Right lobe of liver (tissue), 6 donors: ENCODE results near the gene PNKD. TPM values are rescaled to one million over a fixed set of nuclear protein-coding genes. Genes with fewer than 3 reads are reported as not detected.

ENCODE experiments used
- ATAC-seq, 4 donors: fragments of 200-7000 bp; cut with Tn5 transposase; one replicate each; pipeline ENCODE4 v1.9.1; 2020; ENCODE audit warnings: mild to moderate bottlenecking in 4 of 4, moderate library complexity in 4 of 4
- DNase-seq, 3 donors: peaks; one replicate each; pipeline ENCODE4 v3.0.0-alpha.2; 2020
- H3K27ac ChIP-seq, 3 donors: fragments of 200-600 bp; one replicate each; pipeline ENCODE4 v1.8.0; 2022
- H3K27me3 ChIP-seq, 2 donors: fragments of 200-600 bp; one replicate each; pipeline ENCODE4 v1.8.0; 2022
- H3K36me3 ChIP-seq, 4 donors: fragments of 200-600 bp; sonication (generic) in 1 of 4; one replicate each; pipeline versions ENCODE4 v1.5.1 to v1.8.0; 2017 to 2022; ENCODE audit warnings: control low read depth in 1 of 4
- H3K4me1 ChIP-seq, 4 donors: fragments of 200-600 bp; sonication (generic) in 1 of 4; one replicate each; pipeline versions ENCODE4 v1.5.1 to v1.8.0; 2017 to 2022; ENCODE audit warnings: control low read depth in 1 of 4
- H3K4me3 ChIP-seq, 3 donors: fragments of 200-600 bp; one replicate each; pipeline ENCODE4 v1.8.0; 2022
- H3K9me3 ChIP-seq, 4 donors: fragments of 200-600 bp; sonication (generic) in 1 of 4; one replicate each; pipeline versions ENCODE4 v1.5.1 to v1.8.0; 2017 to 2022; ENCODE audit warnings: control low read depth in 1 of 4
- POLR2A ChIP-seq: fragments of 450-650 bp; IDR thresholded peaks from one replicate; pipeline ENCODE4 v1.6.1; 2017; ENCODE audit warnings: antibody characterized with exemption, mild to moderate bottlenecking
- WGBS: methylation state at CpG from one replicate; pipeline ENCODE4 v1.1.6; 2018; ENCODE audit warnings: low coverage, low lambda C conversion rate; ENCODE audit not compliant: insufficient coverage; ENCODE audit errors: missing lambda C conversion rate; 5-methylcytosine and 5-hydroxymethylcytosine counted together
- intact Hi-C, 2 donors: fragments of 100-400 bp; cut with DNase I; formaldehyde crosslinking; loops; one replicate each; pipeline versions ENCODE4 v1.11.2 to v1.14.1; 2022
- total RNA-seq, 6 experiments: library from RNA; depleted of rRNA in 2 of 6; stranded (reverse); fragments of >200 nt in 2 of 6; fragmentation: NEBNext Ultra II Directional in 3 of 6; extraction: Animal tissue kit (Norgen Biotek cat#: 25700) in 3 of 6; gene quantifications; one replicate each; pipeline versions ENCODE4 v1.1.0 to v1.2.4, GENCODE V29; 2016 to 2023
- TF ChIP-seq, protein P1 (sequence below), 4 donors: fragments of 200-600 bp in 3 of 4; fragments of 450-650 bp in 1 of 4; IDR thresholded peaks; one replicate each; pipeline versions ENCODE4 v1.5.1 to v1.8.0; 2016 to 2022; ENCODE audit warnings: antibody characterized with exemption in 4 of 4, mild to moderate bottlenecking in 2 of 4
- donor health status: DM: no; HTN: yes; CAD: no.
- donor health status: DM: no; HTN: no; CAD: no.
- donor health status: DM: no; HTN: no; CAD: no.
- donor health status: DM: no; HTN: yes; CAD: no.
- donor health status: DM: no; HTN: yes; CAD: no.

The PNKD gene
- total RNA-seq, 6 experiments from 2014 or later = 78.5 to 137 (median 115) TPM

- Histone ChIP-seq H3K27me3 (no peaks in the 10 kb centered on the region), H3K27ac (no peak overlapping the region), H3K9me3 (no peaks in the 10 kb centered on the region), H3K4me1 (peaks cover 0 to 13% (median 0%) of the 10 kb centered on the region in 4 donors), H3K4me3 (no peak overlapping the region), H3K36me3 (peaks cover 0 to 44% (median 19%) of the 10 kb centered on the region in 4 donors)
- TF ChIP-seq, protein P1, sequence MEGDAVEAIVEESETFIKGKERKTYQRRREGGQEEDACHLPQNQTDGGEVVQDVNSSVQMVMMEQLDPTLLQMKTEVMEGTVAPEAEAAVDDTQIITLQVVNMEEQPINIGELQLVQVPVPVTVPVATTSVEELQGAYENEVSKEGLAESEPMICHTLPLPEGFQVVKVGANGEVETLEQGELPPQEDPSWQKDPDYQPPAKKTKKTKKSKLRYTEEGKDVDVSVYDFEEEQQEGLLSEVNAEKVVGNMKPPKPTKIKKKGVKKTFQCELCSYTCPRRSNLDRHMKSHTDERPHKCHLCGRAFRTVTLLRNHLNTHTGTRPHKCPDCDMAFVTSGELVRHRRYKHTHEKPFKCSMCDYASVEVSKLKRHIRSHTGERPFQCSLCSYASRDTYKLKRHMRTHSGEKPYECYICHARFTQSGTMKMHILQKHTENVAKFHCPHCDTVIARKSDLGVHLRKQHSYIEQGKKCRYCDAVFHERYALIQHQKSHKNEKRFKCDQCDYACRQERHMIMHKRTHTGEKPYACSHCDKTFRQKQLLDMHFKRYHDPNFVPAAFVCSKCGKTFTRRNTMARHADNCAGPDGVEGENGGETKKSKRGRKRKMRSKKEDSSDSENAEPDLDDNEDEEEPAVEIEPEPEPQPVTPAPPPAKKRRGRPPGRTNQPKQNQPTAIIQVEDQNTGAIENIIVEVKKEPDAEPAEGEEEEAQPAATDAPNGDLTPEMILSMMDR (IDR thresholded peaks at IDR 0.05) = no peak
- TF ChIP-seq POLR2A = no peak
- WGBS = no CpG with 5 or more reads among the region's 8 CpGs
- intact Hi-C loops = no loop called here
- no peak for DNase-seq
- no peak for ATAC-seq
These were observed 71.1 kb downstream of the PNKD start for GRCh38 chr2:218341381-218341780.

DNA sequence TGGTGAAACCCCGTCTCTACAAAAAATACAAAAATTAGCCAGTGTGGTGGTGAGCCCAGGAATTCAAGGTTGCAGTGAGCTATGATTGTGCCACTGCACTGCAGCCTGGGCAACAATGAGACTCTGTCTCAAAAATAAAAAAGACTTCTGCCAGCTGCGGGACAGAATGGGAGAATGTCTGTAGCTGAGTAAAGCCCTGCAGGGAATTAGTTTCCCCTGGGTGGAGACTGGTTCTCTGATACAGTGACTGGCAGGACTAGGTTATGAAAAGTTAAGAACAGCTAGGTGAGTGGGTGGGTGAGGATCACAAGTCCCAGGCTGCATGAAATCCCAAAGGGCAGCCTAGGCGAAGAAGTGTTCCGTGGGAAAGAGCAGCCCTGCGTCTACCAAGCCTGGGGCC, 72.5 kb downstream of the PNKD start:
- TF ChIP-seq, protein P1 (IDR thresholded peaks at IDR 0.05) = no peak
- no peak for TF ChIP-seq POLR2A
- no peak for ATAC-seq

GRCh38 chr2:218343591-218343990, 73.3 kb downstream of the PNKD start:
- Histone ChIP-seq H3K4me1 (peaks cover 0 to 10% (median 0%) of the 10 kb centered on the region in 4 donors), H3K9me3 (no peaks in the 10 kb centered on the region), H3K36me3 (peaks cover 0 to 44% (median 19%) of the 10 kb centered on the region in 4 donors), H3K27ac (no peak overlapping the region), H3K4me3 (no peak overlapping the region), H3K27me3 (no peaks in the 10 kb centered on the region)
- ATAC-seq = no peak
- WGBS = no CpG with 5 or more reads among the region's 3 CpGs
- DNase-seq = no peak
- intact Hi-C loops = no loop called here
- TF ChIP-seq, protein P1 (IDR thresholded peaks at IDR 0.05) = no peak
- no peak for TF ChIP-seq POLR2A

More for the DNA sequence above, 72.5 kb downstream of the PNKD start:
- Histone ChIP-seq H3K36me3 (peaks cover 0 to 44% (median 19%) of the 10 kb centered on the region in 4 donors), H3K9me3 (no peaks in the 10 kb centered on the region), H3K27ac (no peak overlapping the region), H3K4me3 (no peak overlapping the region), H3K4me1 (peaks cover 0 to 14% (median 0%) of the 10 kb centered on the region in 4 donors), H3K27me3 (no peaks in the 10 kb centered on the region)
- 83% methylated on average over 1 of the region's 5 CpGs for WGBS
- DNase-seq = no peak
- intact Hi-C loops = no loop called here

DNA sequence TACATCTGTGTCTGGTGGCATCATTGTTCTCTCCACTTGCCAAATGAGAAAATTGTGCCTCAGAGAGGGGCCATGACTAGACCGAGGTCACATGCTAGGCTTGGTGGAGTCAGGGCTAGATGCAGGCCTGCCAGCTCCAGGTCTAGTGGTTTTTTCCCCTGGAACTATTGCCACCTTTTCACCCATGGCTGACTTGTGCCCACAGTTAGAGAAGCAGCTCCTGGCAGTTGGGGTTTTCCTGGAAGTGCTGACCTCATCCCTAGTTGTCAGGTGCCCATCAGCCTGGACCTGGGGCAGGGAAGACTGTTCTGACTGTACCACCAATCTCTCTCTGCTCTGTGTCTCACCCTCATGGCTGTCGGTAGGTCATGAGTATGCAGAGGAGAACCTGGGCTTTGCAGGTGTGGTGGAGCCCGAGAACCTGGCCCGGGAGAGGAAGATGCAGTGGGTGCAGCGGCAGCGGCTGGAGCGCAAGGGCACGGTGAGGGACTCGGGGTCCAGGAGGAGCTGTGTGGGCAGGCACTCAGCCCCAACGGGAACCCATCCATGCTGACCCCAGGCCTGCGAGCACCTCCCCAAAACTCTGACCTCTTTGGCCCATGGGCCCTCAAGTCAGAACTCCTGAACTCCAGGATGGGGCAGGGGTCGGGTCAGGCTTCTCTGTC, 73.9 kb downstream of the PNKD start:
- intact Hi-C loops = no loop called here
- Histone ChIP-seq H3K27me3 (no peaks in the 10 kb centered on the region), H3K4me1 (peaks cover 0 to 10% (median 0%) of the 10 kb centered on the region in 4 donors), H3K9me3 (no peaks in the 10 kb centered on the region), H3K4me3 (no peak overlapping the region), H3K36me3 (peaks cover 0 to 42% (median 18%) of the 10 kb centered on the region in 4 donors), H3K27ac (no peak overlapping the region)
- DNase-seq = no peak
- WGBS = 83% methylated on average over 1 of the region's 12 CpGs
- TF ChIP-seq, protein P1 (IDR thresholded peaks at IDR 0.05) = no peak
- TF ChIP-seq POLR2A = no peak
- peak in 2 of 4 donors; percentile 5 to 72 for ATAC-seq
